ENCODE data around the gene STK32C.

- TF ChIP-seq POLR2A (IDR thresholded peaks at IDR 0.05; ENCODE audit: low read depth, low read length) = no peak
- no peak for TF ChIP-seq MAFK (IDR thresholded peaks at IDR 0.05; ENCODE audit: low read depth, low read length)
- no peak for TF ChIP-seq CTCF (conservative IDR thresholded peaks at IDR 0.05; ENCODE audit: low read depth, low read length)
- no peak for TF ChIP-seq CHD1 (IDR thresholded peaks at IDR 0.05; ENCODE audit: low read depth, low read length)
- TF ChIP-seq RAD21 (IDR thresholded peaks at IDR 0.05; ENCODE audit: low read length) = no peak
- TF ChIP-seq ELK1 (IDR thresholded peaks at IDR 0.05; ENCODE audit: borderline replicate concordance, low read depth, low read length) = no peak
- no peak for TF ChIP-seq CEBPB (IDR thresholded peaks at IDR 0.05; ENCODE audit: low read depth, low read length)
- TF ChIP-seq SMC3 (IDR thresholded peaks at IDR 0.05; ENCODE audit: low read depth, low read length) = no peak
- TF ChIP-seq FOS (IDR thresholded peaks at IDR 0.05; ENCODE audit: low read depth, low read length) = no peak
- no peak for TF ChIP-seq RFX5 (IDR thresholded peaks at IDR 0.05; ENCODE audit: low read depth, low read length)
- TF ChIP-seq NFE2L2 (IDR thresholded peaks at IDR 0.05; ENCODE audit: low read depth, low read length) = no peak
Observed at GRCh38 chr10:132167041-132167674, 140.6 kb downstream of the STK32C start.
